GM18951 (cell line): ENCODE results near the gene DCAF6.

Experiments used
- POLR2A ChIP-seq: IDR thresholded peaks from 4 replicates; pipeline ENCODE4 v1.6.1; 2011; ENCODE audit warnings: mild to moderate bottlenecking; ENCODE audit not compliant: insufficient read length, insufficient read depth; ENCODE audit errors: extremely low read depth
- in situ Hi-C: fragments of 300-500 bp; cut with MboI; formaldehyde crosslinking; loops from one replicate; pipeline ENCODE4 v1.12.0; 2022; ENCODE audit warnings: low sequenced_read_pairs, mixed read lengths, inconsistent platforms; ENCODE audit not compliant: unreplicated experiment

Gene DCAF6

GRCh38 chr1:168092566-168093355 is 156.3 kb downstream of the DCAF6 start:
- in situ Hi-C loops: no loop called here

DNA sequence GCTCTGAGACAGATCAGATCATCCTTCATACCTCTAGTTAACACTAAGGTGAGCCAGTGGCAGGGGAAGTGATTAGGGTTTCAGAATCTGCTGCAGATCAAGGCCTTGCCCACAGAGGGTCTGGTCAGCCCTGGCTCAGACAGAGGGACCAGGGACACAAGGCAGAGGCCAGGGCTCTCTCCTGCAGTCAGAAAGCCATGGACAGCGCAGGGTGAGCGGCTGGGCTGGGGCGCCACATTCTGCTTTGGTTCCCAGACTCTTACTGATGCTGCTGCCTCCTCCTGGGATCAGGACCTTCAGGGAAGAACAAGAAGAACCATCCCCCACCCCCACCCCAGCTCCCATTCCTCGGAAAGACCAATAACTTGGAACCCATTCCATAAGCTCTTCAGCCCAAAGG is 157.1 kb downstream of the DCAF6 start:
- in situ Hi-C loops: no loop called here
- TF ChIP-seq POLR2A: no peak

More at GRCh38 chr1:168092566-168093355, 156.3 kb downstream of the DCAF6 start:
- no peak for TF ChIP-seq POLR2A

DNA sequence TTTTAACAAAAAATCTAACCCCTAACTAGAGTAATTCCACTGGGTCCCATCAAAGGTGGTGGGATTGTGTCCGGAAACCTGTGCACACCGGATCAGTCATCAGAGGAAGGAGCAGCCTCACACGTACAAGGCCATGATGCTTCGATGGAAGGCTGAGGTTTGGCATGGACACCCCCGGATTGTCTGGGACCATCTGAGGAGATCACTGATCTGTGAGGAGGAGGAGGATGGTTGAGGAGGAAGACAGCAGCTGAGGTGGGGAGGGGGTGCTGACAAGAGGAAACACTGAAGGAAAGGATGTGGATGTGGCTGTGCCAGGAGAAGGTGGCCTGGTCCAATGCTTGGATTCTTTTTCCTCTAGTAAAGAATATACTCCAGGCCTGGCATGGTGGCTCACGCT is 159.0 kb downstream of the DCAF6 start:
- in situ Hi-C loops: no loop called here
- no peak for TF ChIP-seq POLR2A

- in situ Hi-C loops: no loop called here
- TF ChIP-seq POLR2A: no peak
These were observed 160.0 kb downstream of the DCAF6 start for GRCh38 chr1:168096296-168097165.

DNA sequence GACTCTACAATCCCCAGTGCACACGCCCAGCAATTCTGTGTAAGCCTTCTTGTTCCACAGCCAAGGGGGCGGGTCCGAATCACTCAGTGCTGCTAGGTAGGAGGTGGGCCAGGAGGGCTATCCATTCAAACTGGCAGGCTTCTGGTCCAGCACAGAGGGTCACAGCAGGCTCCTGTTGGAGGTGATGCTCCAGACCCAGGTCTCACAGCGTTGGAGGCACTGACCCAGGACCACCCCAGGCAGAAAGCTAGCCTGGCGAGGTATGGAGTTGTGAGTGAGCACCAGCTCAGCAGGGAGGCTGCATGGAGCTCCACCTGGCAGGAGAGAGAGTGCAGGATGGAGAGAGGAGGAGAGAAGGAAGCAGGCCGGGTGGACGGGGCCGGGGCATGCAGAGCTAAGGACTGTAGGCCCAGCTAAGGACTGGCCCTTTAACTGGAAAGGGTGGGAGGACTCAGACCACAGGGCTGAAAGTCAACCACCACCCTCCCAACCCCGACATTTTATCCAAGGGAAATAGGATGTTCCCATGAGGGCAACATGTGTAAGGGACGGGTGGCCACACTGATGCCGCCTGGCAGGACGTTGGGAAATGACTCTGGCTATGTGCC is 161.5 kb downstream of the DCAF6 start:
- in situ Hi-C loops: no loop called here

DNA sequence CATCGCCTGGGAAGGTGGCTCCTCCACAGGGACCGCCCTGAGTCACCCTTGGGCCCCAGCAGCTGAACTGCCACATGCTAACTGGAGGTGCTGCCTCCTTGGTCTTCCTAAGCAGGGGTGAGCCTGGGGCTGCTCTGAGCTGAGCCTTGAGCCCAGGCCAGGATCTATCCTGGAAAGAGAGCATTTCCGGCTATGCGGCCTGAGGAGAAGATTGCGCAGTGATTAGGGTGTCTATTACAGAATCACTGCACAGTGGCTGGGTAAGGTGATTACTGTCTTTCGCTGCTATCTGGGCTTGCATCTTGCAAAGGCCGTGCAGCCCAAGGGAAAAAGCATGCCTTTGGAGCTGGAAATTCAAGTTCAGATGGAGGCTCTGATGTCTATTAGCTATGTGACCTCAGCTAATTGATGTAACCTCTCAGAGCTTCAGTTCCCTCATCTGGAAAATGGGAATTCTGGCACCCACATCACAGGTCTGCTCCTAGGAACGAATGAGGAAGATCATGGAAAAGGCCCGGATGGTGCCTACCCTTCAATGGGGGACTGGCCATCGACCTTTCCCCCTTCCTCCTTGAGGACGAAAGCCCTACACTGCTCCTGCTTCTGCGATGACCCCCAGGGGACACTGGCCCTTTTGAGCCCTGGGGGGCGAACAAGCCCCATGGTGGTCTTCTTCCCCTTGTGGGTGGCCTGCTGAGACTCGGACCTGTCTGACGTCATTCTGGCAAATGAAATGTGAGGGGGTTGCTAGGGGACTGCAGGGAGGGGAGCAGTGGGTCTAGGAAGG is 162.2 kb downstream of the DCAF6 start:
- in situ Hi-C loops: no loop called here
- no peak for TF ChIP-seq POLR2A

More for the DNA sequence above, 161.5 kb downstream of the DCAF6 start:
- TF ChIP-seq POLR2A: no peak

GRCh38 chr1:168099337-168099801 is 162.9 kb downstream of the DCAF6 start:
- TF ChIP-seq POLR2A: no peak
- in situ Hi-C loops: no loop called here

DNA sequence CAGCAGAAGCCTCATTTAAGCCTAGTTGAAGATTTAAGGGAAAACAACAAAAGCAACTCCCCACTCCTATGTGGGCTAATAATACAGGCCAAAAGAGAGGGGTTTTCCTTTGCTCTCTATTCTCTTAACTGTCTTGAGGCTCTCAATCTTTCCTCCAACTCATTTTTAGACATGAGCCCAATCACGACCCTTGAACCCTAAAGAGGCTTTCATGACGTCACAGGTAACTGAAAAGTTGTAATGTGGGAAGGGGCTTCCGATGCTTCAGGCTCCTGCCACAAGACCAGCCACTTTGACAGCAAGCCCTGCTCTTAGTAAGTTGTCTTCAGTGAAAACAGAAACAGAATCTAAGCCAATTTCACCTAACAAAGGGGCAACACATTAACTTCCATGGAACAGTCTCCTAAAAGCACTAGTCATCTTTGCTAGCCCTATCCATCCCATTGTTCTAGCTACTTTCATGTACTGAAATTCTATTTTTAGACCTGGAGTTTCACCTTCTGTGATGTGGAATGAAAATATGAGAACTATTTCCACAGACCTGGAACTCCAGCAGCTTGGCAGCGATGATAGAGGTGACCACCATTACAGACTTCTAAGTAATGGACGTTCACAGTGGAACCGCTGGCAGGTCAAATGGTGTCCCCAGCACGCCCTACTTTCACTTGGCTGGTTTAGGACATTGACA is 164.0 kb downstream of the DCAF6 start:
- TF ChIP-seq POLR2A: no peak
- in situ Hi-C loops: no loop called here

- TF ChIP-seq POLR2A: no peak
- in situ Hi-C loops: no loop called here
These were observed 164.9 kb downstream of the DCAF6 start for GRCh38 chr1:168101336-168101735.

GRCh38 chr1:168102487-168102886 is 166.0 kb downstream of the DCAF6 start:
- no peak for TF ChIP-seq POLR2A
- in situ Hi-C loops: no loop called here

GRCh38 chr1:168104535-168104934 is 168.1 kb downstream of the DCAF6 start:
- no peak for TF ChIP-seq POLR2A
- in situ Hi-C loops: no loop called here

GRCh38 chr1:168105846-168106245 is 169.4 kb downstream of the DCAF6 start:
- in situ Hi-C loops: no loop called here
- TF ChIP-seq POLR2A: no peak

DNA sequence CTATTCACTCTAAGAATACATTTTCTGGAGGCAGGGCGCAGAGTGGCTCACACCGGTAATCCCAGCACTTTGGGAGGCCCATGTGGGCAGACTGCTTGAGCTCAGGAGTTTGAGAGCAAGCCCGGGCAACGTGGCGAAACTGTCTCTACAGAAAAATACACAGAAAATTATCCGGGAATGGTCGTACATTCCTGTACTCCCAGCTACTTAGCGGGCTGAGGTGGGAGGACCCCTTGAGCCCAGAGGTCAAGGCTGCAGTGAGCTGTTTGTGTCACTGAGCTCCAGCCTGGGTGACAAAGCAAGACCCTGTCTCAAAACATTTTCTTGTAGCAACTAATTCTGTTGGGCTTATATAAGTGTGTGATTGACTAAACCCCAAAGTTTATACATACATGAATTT is 169.8 kb downstream of the DCAF6 start:
- no peak for TF ChIP-seq POLR2A
- in situ Hi-C loops: no loop called here
